A549 (cell line): ENCODE results near the gene CD46.

Experiments
- CHD2 ChIP-seq: fragments of 150-350 bp; IDR thresholded peaks from 2 replicates; pipeline ENCODE4 v1.6.1; 2014; ENCODE audit warnings: low read length; ENCODE audit not compliant: partially characterized antibody
- EP300 ChIP-seq, 2 experiments: fragments of >200 bp; sonication (Bioruptor Twin); formaldehyde crosslinking; IDR thresholded peaks; 2 replicates in 1 of 2; 3 replicates in 1 of 2; pipeline ENCODE4 v1.6.1; 2016 to 2017
- FOXS1 ChIP-seq: fragments of 250-450 bp; sonication (Bioruptor Pico); IDR thresholded peaks from 2 replicates; pipeline ENCODE4 v1.5.0; 2020; ENCODE audit warnings: mild to moderate bottlenecking, moderate library complexity
- HOXB13 ChIP-seq: fragments of 250-450 bp; sonication (Bioruptor Pico); IDR thresholded peaks from 2 replicates; pipeline ENCODE4 v1.5.0; 2020; ENCODE audit warnings: low read depth, mild to moderate bottlenecking, moderate library complexity
- JUN ChIP-seq, 2 experiments: fragments of >200 bp; sonication (Bioruptor Twin); formaldehyde crosslinking; IDR thresholded peaks; 2 replicates in 1 of 2; 3 replicates in 1 of 2; pipeline ENCODE4 v1.6.1; 2016 to 2017
- JUNB ChIP-seq: fragments of >200 bp; sonication (Bioruptor Twin); formaldehyde crosslinking; IDR thresholded peaks from 2 replicates; pipeline ENCODE4 v1.6.1; 2016
- MYC ChIP-seq: IDR thresholded peaks from 2 replicates; pipeline ENCODE4 v1.6.1; 2012; ENCODE audit warnings: mild to moderate bottlenecking, inconsistent platforms, low read length, improper control_type of control experiment, borderline replicate concordance
- PHF8 ChIP-seq: fragments of 200-600 bp; sonication (generic); IDR thresholded peaks from 2 replicates; pipeline ENCODE4 v1.6.1; 2016; ENCODE audit warnings: low read depth, mild to moderate bottlenecking, antibody characterized with exemption, moderate library complexity, borderline replicate concordance
- POLR2A ChIP-seq: IDR thresholded peaks from 2 replicates; pipeline ENCODE4 v1.6.1; 2012; ENCODE audit warnings: mild to moderate bottlenecking, low read length
- RAD21 ChIP-seq, 2 experiments: fragments of >200 bp in 1 of 2; sonication (Bioruptor Twin) in 1 of 2; formaldehyde crosslinking in 1 of 2; IDR thresholded peaks in 1 of 2; conservative IDR thresholded peaks in 1 of 2; 2 replicates in 1 of 2; 3 replicates in 1 of 2; pipeline ENCODE4 v1.6.1; 2012 to 2018; ENCODE audit warnings: inconsistent platforms in 1 of 2
- RNF2 ChIP-seq: fragments of 200-600 bp; sonication (generic); IDR thresholded peaks from 2 replicates; pipeline ENCODE4 v1.6.1; 2016; ENCODE audit warnings: low read depth, mild to moderate bottlenecking, antibody characterized with exemption, moderate library complexity, borderline replicate concordance
- ZC3H11A ChIP-seq: fragments of 450-650 bp; IDR thresholded peaks from 2 replicates; pipeline ENCODE4 v1.6.1; 2014; ENCODE audit warnings: antibody characterized with exemption, mild to moderate bottlenecking
- TF ChIP-seq, protein P1 (sequence below): fragments of >200 bp; sonication (Bioruptor Twin); formaldehyde crosslinking; IDR thresholded peaks from 3 replicates; pipeline ENCODE4 v1.5.1; 2016
- TF ChIP-seq, protein P2 (sequence below): fragments of 200-600 bp; sonication (generic); IDR thresholded peaks from 2 replicates; pipeline ENCODE4 v1.6.1; 2016; ENCODE audit warnings: antibody characterized with exemption, mild to moderate bottlenecking, moderate library complexity

DNA sequence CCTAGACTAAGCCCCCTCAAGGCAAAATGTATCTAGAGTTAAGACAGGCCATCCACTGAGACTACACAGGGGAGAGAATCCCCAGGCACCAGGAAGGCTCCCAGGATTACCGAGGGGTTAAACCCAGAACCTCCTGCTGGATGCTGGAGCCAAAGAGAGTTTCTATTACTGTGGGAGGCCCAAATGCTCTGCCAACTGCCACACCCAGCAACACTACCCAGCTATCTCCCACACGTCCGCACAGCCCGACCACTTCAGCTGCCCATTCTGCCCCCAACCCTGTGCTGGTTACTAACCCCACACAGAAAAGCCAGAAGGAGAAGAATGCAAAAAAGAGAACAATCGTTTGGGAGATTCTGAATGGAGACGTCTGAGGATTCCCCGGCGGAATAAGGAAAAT lies 63.6 kb downstream of the CD46 start:
- TF ChIP-seq, protein P1, sequence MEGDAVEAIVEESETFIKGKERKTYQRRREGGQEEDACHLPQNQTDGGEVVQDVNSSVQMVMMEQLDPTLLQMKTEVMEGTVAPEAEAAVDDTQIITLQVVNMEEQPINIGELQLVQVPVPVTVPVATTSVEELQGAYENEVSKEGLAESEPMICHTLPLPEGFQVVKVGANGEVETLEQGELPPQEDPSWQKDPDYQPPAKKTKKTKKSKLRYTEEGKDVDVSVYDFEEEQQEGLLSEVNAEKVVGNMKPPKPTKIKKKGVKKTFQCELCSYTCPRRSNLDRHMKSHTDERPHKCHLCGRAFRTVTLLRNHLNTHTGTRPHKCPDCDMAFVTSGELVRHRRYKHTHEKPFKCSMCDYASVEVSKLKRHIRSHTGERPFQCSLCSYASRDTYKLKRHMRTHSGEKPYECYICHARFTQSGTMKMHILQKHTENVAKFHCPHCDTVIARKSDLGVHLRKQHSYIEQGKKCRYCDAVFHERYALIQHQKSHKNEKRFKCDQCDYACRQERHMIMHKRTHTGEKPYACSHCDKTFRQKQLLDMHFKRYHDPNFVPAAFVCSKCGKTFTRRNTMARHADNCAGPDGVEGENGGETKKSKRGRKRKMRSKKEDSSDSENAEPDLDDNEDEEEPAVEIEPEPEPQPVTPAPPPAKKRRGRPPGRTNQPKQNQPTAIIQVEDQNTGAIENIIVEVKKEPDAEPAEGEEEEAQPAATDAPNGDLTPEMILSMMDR, result no peak
- TF ChIP-seq PHF8 (no peak), EP300 (IDR thresholded peaks at IDR 0.05) (no peak), CHD2 (no peak), POLR2A (no peak), HOXB13 (CRISPR knock-in tag) (no peak), RNF2 (no peak), ZC3H11A (no peak), RAD21 (conservative IDR thresholded peaks at IDR 0.05 in 1 of 2, IDR thresholded peaks at IDR 0.05 in 1 of 2) (no peak), MYC (no peak), JUN (IDR thresholded peaks at IDR 0.05) (no peak), FOXS1 (CRISPR knock-in tag) (no peak), JUNB (no peak)
- TF ChIP-seq, protein P2, sequence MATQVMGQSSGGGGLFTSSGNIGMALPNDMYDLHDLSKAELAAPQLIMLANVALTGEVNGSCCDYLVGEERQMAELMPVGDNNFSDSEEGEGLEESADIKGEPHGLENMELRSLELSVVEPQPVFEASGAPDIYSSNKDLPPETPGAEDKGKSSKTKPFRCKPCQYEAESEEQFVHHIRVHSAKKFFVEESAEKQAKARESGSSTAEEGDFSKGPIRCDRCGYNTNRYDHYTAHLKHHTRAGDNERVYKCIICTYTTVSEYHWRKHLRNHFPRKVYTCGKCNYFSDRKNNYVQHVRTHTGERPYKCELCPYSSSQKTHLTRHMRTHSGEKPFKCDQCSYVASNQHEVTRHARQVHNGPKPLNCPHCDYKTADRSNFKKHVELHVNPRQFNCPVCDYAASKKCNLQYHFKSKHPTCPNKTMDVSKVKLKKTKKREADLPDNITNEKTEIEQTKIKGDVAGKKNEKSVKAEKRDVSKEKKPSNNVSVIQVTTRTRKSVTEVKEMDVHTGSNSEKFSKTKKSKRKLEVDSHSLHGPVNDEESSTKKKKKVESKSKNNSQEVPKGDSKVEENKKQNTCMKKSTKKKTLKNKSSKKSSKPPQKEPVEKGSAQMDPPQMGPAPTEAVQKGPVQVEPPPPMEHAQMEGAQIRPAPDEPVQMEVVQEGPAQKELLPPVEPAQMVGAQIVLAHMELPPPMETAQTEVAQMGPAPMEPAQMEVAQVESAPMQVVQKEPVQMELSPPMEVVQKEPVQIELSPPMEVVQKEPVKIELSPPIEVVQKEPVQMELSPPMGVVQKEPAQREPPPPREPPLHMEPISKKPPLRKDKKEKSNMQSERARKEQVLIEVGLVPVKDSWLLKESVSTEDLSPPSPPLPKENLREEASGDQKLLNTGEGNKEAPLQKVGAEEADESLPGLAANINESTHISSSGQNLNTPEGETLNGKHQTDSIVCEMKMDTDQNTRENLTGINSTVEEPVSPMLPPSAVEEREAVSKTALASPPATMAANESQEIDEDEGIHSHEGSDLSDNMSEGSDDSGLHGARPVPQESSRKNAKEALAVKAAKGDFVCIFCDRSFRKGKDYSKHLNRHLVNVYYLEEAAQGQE, result no peak
